ENCODE measurements around the gene OR13J1. TPM values are rescaled to one million over a fixed set of nuclear protein-coding genes. Genes with fewer than 3 reads are reported as not detected.
"Not testable (repeated sequence)": the region's sequence is repeated elsewhere in the genome, so short reads cannot be mapped to it uniquely, and the experiment has no call there.

The OR13J1 gene, protein sequence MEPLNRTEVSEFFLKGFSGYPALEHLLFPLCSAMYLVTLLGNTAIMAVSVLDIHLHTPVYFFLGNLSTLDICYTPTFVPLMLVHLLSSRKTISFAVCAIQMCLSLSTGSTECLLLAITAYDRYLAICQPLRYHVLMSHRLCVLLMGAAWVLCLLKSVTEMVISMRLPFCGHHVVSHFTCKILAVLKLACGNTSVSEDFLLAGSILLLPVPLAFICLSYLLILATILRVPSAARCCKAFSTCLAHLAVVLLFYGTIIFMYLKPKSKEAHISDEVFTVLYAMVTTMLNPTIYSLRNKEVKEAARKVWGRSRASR
- total RNA-seq: not detected

DNA sequence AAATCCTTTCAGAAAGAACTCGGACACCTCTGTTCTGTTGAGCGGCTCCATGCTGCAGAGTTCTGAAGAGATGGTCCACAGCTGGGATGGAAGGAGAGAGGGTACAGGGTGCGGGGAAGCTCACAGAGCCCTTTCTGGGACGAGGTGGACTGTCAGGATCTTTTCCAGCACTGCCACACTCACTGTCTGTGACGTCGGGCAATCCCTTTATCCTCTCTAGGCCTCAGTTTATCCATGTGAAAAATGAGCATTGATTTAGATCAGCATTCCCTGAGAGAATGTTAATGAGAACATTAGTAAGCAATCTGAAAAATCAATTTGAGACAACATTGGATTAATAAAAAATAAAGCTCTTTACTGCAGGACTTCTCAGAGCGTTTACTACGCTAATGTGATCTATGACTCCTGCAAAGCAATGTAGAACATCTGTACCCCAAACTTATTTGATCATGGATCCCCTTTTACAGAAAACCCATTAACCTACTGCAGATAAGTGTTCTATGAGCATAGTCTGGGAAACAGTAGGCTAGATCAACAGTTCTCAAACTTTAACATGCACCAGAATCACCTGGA is at the start of gene OR13J1:
OR13J1 (minus strand) TSS at position 51 of the 573 bp plus-strand sequence; CDS start at position 51, 0 bp downstream.
- no peak for DNase-seq
- no peaks in the 10 kb centered on the region for H3K9me3 Mint-ChIP-seq
- no peaks in the 10 kb centered on the region for H3K4me1 Mint-ChIP-seq (ENCODE audit: low read depth)
- H3K4me3 Mint-ChIP-seq: no peak within 1 kb of the TSS
- H3K27me3 Mint-ChIP-seq (ENCODE audit: low read depth): peaks cover 4% of the 10 kb centered on the region
- ATAC-seq: no peak
- H3K36me3 Mint-ChIP-seq (ENCODE audit: insufficient read depth): no peaks in the 10 kb centered on the region

DNA sequence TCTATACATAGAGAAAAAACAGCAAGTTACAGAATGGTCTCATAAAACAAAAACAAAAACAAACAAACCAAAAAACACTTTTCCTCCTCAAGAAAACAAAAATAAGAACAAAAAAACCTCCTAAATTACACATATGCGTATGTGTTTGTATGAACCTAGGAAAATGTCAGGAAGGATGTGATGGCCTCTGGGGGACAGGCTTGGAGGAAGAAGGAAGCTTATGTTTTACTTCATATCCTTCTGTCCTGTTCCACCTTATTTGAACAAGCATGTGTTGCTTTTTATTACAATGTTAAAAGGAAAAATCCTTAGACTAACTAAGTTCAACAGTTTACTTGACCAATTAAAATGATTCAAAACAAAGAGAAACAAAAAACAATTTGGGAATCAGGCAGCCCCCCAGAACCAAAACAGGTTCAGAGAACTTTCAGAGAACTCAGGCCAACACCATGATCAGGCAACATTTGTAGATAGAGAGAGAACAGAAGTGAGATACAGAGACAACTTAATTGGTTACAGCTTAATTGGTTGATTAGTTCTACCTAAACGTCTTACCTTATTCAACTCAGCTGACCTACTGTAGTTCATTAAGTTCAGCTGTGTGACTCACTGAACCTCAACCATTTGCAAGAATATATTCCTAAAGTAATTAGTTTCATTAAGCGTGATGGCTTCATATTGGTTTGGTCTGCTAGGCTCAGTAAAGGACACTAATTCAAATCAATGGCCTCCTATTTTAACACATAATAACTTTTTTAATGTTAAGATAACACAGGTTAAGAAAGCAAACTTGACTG is 49.2 kb upstream of the OR13J1 start:
- no peaks in the 10 kb centered on the region for H3K9me3 Mint-ChIP-seq
- DNase-seq (no peak), ATAC-seq (no peak)
- H3K4me1 Mint-ChIP-seq (ENCODE audit: low read depth): peaks cover 9% of the 10 kb centered on the region
- H3K4me3 Mint-ChIP-seq: no peak overlapping the region
- no peaks in the 10 kb centered on the region for H3K27me3 Mint-ChIP-seq (ENCODE audit: low read depth)
- no peaks in the 10 kb centered on the region for H3K36me3 Mint-ChIP-seq (ENCODE audit: insufficient read depth)

DNA sequence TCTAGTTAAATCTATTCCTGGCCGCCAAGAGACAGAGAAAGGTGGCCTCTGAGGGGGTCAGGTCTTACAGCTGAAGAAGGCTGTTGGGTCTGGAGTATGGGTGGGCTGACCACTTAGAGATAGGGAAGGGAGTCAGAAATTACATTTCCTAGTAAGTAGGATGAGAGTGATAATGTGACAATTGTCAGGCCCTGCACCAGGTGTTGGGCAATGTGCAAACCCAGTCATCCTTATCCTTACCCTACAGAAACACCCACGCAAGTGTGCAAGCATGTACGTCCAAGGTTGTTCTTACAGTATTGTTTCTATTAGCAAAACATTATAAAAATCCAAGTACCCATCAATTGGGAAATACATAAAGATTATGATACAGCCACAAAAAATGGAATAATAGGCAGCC is 48.6 kb upstream of the OR13J1 start:
- no peak for ATAC-seq
- Mint-ChIP-seq H3K36me3 (ENCODE audit: insufficient read depth) (no peaks in the 10 kb centered on the region), H3K27me3 (ENCODE audit: low read depth) (no peaks in the 10 kb centered on the region), H3K4me1 (ENCODE audit: low read depth) (peaks cover 4% of the 10 kb centered on the region), H3K4me3 (no peak overlapping the region), H3K9me3 (no peaks in the 10 kb centered on the region)
- no peak for DNase-seq

DNA sequence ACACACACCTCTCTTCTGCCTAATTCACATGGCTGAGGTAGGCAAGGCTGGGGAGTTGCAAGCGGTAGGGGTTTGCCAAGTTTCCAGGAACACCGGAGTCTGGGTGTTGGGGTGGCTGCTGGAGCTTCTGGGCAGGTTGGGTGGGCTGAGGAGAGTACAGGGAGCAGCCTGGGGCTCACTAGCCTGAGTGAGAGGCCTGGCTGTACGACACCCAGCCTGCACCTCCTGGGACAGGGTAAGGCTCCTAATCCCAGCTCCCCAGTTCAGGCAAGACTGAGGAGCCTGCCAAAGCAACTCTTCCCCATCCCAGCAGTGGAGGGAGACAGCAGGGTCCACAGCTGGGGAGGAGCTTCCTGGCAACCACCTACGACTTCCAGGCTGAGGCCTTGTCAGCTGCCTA is 47.1 kb upstream of the OR13J1 start:
- ATAC-seq (no peak), DNase-seq (no peak)
- Mint-ChIP-seq H3K4me1 (ENCODE audit: low read depth) (peaks cover 4% of the 10 kb centered on the region), H3K27me3 (ENCODE audit: low read depth) (no peaks in the 10 kb centered on the region), H3K9me3 (no peaks in the 10 kb centered on the region), H3K4me3 (no peak overlapping the region), H3K36me3 (ENCODE audit: insufficient read depth) (no peaks in the 10 kb centered on the region)

DNA sequence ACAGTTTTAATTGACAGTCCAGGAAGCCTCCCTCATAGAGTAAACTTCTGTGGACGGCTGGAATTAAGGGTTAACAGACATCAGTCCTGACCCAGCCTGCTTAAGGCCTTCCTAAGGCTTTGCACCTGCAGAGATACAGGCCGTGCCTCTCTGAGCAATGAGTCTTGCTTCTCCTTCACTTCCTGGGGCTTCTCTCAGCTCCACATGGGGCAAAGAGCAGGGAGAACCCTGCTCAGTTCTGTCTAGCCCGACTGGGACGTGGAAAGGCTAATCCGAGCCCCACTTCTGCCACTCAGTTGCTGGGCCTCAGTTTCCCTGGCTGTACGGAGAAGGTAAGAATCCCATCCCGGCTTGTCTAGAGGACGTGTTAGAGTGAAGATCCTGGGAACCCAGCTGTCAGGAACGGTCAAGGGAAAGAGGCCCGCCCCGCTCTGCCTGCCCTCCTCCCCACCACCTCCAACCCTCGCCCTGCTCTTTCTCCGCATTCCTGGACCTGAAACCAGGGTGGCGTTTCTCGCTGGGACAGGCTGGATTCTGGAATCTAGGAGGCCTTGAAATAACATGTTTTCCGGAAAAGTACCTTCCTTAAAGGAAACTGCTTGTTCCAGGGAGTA is 45.6 kb upstream of the OR13J1 start:
- DNase-seq: no peak
- Mint-ChIP-seq H3K27me3 (ENCODE audit: low read depth) (no peaks in the 10 kb centered on the region), H3K4me3 (no peak overlapping the region), H3K4me1 (ENCODE audit: low read depth) (peaks cover 16% of the 10 kb centered on the region), H3K9me3 (no peaks in the 10 kb centered on the region), H3K36me3 (ENCODE audit: insufficient read depth) (no peaks in the 10 kb centered on the region)
- no peak for ATAC-seq

DNA sequence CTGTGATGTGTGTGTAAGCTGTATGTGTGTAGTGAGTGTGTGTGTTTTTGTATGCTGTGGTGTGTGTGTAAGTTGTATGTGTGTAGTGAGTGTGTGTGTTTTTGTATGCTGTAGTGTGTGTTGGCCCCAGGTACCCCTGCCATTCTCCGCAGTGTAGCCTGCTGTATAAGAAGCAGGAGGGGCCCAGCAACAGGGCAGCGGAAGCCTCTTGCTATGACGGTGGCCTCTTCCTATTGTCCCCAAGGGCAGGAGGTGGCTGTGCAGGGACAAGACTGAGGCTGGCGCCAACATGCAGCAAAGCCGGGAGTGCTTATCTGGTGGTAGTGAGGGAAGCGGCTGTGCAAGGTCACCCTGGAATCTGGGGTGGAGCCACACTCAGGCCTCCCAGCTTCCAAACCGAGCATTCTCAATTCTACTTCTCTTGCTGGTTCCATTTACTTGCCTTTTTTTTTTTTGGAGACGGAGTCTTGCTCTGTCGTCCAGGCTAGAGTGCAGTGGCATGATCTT is 44.2 kb upstream of the OR13J1 start:
- Mint-ChIP-seq H3K4me3 (no peak overlapping the region), H3K27me3 (ENCODE audit: low read depth) (no peaks in the 10 kb centered on the region), H3K4me1 (ENCODE audit: low read depth) (peaks cover 30% of the 10 kb centered on the region), H3K36me3 (ENCODE audit: insufficient read depth) (no peaks in the 10 kb centered on the region), H3K9me3 (no peaks in the 10 kb centered on the region)
- ATAC-seq: no peak
- DNase-seq: no peak

DNA sequence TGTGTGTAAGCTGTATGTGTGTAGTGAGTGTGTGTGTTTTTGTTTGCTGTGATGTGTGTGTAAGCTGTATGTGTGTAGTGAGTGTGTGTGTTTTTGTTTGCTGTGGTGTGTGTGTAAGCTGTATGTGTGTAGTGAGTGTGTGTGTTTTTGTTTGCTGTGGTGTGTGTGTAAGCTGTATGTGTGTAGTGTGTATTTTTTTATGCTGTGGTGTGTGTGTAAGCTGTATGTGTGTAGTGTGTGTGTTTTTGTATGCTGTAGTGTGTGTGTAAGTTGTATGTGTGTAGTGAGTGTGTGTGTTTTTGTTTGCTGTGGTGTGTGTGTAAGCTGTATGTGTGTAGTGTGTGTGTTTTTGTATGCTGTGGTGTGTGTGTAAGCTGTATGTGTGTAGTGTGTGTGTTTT is 43.2 kb upstream of the OR13J1 start:
- H3K27me3 Mint-ChIP-seq (ENCODE audit: low read depth); DNase-seq; H3K4me3 Mint-ChIP-seq; H3K36me3 Mint-ChIP-seq (ENCODE audit: insufficient read depth); ATAC-seq; H3K9me3 Mint-ChIP-seq: not testable (repeated sequence)
- H3K4me1 Mint-ChIP-seq (ENCODE audit: low read depth): peaks cover 36% of the 10 kb centered on the region

DNA sequence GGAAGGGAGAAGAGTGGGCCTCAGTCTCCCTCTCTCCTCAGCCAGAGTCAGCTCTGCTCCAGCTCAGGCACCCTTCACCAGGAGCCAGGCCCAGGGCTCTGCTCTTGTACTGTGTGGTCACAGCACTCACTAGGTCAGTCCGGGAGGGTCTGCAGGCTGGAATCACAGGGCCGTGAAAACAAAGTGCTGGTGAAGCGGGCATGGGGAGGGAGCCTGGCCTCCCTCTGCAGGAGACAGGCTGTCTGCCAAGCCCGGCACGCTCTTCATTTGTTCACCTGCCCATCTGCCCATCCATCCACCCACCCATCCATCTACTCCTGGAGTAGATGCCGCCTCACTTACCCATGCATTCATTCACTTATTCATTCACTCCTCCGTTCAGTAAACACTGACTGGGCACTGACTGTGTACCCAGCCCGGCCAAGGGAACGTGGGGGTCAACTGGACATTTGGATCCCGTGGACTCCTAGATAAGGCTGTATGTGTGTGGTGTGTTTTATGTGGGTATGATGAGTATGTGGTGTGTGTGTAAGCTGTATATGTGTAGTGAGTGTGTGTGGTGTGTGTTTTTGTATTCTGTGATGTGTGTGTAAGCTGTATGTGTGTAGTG is 42.7 kb upstream of the OR13J1 start:
- no peaks in the 10 kb centered on the region for H3K9me3 Mint-ChIP-seq

DNA sequence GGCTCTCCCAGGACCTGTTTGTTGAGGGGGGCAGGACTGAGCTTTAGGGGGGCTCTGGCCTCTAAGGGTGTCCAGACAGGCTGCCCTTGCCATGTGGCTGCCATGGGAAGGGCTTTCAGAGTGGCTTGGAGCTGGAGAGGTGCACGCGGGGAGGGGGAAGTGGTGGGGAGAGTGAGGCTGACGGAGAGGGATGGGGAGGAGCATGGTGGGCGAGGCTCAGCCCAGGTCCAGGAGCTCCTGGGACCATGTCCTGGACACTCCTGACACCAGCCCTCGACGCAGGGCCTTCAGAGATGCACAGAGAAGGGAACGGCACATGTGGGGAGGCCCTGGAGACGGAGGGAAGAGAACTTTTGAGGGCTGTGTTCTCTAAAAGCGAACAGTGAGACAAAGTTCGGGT is 41.5 kb upstream of the OR13J1 start:
- Mint-ChIP-seq H3K4me1 (ENCODE audit: low read depth) (peaks cover 52% of the 10 kb centered on the region), H3K27me3 (ENCODE audit: low read depth) (no peaks in the 10 kb centered on the region), H3K4me3 (no peak overlapping the region), H3K36me3 (ENCODE audit: insufficient read depth) (no peaks in the 10 kb centered on the region), H3K9me3 (no peaks in the 10 kb centered on the region)
- DNase-seq: no peak
- no peak for ATAC-seq

More for the DNA sequence above, 42.7 kb upstream of the OR13J1 start:
- ATAC-seq (no peak), DNase-seq (no peak)
- Mint-ChIP-seq H3K4me3 (no peak overlapping the region), H3K4me1 (ENCODE audit: low read depth) (peaks cover 41% of the 10 kb centered on the region), H3K36me3 (ENCODE audit: insufficient read depth) (no peaks in the 10 kb centered on the region), H3K27me3 (ENCODE audit: low read depth) (no peaks in the 10 kb centered on the region)

DNA sequence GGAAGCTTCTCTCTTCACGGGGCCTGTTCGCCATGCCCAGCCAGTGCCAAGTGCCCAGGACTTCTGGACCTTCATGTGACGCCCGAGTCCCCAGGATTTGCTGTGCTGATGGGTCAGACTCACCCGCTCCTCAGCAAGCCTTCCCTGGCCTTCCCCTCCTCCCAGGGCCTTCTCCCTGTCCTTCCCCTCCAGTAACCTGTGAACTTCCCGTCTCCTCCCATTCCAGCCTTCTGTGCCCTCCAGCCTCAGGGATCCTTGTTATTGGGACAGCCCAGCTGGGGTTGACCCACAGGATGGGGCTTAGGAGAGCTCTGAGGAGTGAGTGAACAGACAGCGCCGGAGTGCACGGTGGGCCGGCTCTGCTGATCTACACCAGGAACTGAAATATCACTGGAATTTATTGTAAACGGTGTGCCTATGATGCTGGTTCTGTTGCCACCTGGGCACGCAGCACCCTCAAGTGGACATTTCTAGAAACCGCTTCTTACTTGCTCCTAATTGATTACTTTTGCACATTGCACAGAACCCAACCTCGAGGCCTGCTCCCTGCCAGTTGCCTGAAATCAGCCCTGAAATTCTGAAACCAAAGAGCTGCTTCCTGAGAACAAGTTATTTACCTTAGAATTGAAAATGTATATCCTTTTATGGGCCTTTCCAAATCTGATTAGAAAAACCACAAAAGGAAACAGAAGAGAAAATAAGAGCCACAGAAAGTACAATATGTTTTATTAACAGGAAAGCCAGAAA is 40.6 kb upstream of the OR13J1 start:
- H3K9me3 Mint-ChIP-seq: no peaks in the 10 kb centered on the region
- peak overlapping the region; percentile 45 for H3K4me3 Mint-ChIP-seq
- H3K4me1 Mint-ChIP-seq (ENCODE audit: low read depth): peaks cover 54% of the 10 kb centered on the region
- ATAC-seq (peak; percentile 46 to 55), DNase-seq (peak; percentile 30)
- no peaks in the 10 kb centered on the region for H3K36me3 Mint-ChIP-seq (ENCODE audit: insufficient read depth)
- H3K27me3 Mint-ChIP-seq (ENCODE audit: low read depth): no peaks in the 10 kb centered on the region

DNA sequence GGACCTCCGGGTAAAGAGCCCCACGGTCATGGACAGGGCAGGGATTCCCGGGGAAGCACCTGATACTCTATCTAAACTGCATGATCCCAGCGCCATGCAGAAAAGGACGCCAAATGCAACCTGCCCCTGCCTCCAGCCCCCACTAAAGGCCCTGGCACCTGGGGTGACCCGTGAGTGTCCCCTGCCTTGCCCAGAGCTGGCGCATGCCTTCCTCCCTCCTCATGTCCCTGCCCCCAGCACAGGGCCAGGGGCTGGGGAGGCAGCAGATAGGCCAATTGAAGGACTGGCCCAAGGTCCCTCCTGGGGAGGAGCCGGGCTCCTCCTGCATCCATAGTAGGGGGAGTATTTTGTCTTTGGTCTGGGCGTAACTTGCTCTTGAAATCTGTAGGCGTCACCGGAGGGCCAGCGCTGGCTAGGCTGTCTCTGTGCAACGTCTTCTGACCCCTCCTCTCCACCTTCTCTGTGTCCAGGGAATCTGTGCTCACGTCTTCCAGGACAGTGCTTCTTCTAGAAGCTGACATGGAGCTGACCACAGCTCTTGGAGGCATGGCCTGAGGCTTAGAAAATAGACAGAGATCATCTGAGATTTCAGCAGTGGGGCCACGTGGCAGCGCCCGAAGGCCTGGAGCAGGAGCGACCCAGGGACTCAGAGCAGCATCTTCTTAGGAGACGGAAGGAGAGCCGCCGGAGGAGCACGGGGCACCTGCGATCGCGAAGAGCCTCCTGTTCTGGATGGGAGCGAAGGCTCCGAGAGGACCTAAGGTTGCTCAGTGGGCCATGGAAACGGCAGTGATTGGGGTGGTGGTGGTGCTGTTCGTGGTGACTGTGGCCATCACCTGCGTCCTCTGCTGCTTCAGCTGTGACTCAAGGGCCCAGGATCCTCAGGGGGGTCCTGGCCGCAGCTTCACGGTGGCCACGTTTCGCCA is 39.7 kb upstream of the OR13J1 start:
- Mint-ChIP-seq H3K27me3 (ENCODE audit: low read depth) (no peaks in the 10 kb centered on the region), H3K9me3 (no peaks in the 10 kb centered on the region), H3K36me3 (ENCODE audit: insufficient read depth) (no peaks in the 10 kb centered on the region), H3K4me1 (ENCODE audit: low read depth) (peaks cover 55% of the 10 kb centered on the region), H3K4me3 (no peak overlapping the region)
- no peak for ATAC-seq
- no peak for DNase-seq

DNA sequence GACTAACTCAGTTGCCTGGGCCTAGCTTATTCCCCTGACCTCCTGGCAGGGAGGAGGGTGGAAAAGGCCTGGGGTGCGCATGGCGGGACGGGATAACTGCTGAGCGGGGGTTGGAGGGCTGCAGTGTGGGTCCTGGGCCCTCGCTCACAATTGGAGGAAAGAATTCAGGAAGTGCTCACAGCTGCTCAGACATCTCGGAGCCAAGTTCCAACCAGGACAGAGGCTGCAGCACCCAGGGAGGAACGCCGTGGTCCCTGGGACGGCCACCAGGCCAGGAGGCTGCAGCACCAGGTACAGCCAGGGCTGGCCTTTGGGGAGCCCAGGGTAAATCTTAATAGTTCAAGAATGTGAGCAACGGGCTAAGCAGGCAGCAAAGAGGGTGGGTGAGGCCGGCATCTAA is 39.1 kb upstream of the OR13J1 start, which contains the start of gene SPAAR:
SPAAR (plus strand) TSS at position 217 of the 400 bp plus-strand sequence. CDS start 974 bp downstream, outside the sequence.
- no peaks in the 10 kb centered on the region for H3K27me3 Mint-ChIP-seq (ENCODE audit: low read depth)
- peak within 1 kb of the TSS; percentile 7 for H3K4me3 Mint-ChIP-seq
- no peaks in the 10 kb centered on the region for H3K36me3 Mint-ChIP-seq (ENCODE audit: insufficient read depth)
- no peaks in the 10 kb centered on the region for H3K9me3 Mint-ChIP-seq
- no peak for DNase-seq
- ATAC-seq: no peak
- H3K4me1 Mint-ChIP-seq (ENCODE audit: low read depth): peaks cover 55% of the 10 kb centered on the region
